AG20443 (cell line): ENCODE measurements around the gene NGF.

Experiments used
- DNase-seq: peaks from one replicate; pipeline ENCODE4 v3.0.0; 2012; ENCODE audit warnings: low spot score, mixed read lengths

Gene NGF

DNA sequence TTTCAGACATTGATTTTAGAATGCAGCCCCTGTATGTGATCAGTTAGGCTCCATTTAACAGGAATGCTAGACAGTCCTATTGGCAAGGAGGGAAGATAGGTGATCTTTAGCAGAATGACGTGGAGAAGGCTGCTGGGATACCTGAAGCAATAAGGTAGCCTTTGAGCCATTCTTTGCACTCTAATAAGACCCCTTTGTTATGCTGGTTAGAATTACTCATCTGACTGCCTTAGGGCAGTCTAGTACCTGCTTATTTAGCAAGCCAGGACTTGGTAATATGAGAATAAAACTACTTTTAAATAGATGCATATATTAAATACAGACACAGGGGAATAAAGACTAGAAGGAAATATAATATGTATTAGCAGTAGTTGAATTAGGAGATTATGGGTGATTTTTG lies 29.1 kb downstream of the NGF start:
- no peak for DNase-seq

DNA sequence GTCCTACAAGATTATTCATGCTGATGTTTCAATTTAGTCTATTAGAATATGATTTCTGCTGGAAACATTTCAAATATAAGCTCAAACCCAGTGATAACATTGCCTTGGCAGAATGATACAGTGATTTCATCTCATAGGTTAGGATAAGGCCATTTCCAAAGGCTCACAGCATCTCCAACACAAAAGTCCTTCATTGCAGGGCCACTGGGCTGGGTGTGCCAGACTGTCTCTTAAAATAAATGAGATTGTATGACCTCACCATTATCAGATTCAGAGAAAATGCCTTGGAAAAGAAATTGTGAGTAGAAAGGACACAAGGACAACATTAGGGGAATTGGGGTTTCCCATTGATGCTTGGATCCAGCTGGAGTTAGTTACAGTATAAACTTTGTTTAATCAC lies 30.4 kb downstream of the NGF start:
- no peak for DNase-seq

DNA sequence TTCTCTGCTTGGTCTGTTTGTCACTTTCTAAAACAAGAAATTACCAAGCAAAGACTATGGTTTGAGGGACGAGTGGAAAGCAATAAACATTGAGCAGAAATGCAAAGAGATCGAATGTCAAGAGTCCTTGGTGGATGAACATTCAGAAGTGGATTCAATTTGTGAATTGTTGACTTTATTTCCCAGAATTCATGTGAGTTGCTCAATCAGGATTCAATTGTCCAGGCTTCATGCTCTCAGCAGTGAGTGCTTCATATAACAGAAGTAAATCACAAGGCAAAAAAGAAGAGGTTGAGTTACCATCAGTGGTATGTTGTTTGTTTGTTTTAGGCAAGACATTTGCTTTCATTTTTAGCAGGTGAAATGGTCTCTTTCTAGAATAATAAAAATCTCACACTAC lies 31.9 kb downstream of the NGF start:
- no peak for DNase-seq

DNA sequence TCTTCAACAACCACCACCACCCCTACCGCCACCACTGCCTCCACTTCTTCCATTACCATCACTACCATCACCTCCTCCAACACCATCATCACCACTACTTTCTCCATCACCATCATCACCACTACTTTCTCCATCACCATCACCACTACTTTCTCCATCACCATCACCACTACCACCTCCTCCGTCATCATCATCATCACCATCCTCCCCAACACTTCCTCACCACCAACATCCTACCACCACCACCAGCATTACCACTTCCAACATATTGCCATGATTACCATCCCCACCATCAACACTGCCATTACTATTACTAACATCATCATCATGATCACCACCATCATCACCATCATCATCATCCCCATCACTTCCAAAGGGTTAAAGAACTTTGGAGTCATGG lies 34.7 kb downstream of the NGF start:
- DNase-seq, result no peak

DNA sequence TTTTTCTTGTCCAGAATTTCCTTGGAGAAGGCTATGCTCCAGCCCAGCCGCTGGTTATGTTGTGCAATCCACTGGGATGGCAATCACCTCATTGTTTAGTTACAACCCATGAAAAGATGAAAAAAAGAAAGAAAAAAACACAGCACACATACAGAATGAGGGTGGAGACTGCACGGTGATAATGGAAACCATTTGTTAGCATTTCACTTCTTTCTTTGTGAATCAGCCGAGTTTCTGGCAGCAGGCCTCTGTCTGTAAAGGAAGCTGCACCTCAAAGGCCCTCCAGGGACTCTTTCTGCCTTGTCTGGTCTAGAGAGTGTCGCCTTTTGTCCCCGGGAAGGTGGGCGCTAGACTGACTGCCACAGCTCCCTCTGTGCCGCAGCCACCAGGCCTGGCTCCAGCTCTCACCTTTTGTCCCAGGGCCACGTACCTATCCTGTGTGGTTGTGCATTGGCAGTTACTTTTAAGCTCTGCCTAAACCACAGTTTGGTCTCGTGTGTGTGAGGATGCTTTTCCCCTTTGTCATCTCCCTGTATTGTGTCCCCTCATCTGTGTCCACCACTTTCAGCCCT lies 35.6 kb downstream of the NGF start:
- DNase-seq, result peak; percentile 87

DNA sequence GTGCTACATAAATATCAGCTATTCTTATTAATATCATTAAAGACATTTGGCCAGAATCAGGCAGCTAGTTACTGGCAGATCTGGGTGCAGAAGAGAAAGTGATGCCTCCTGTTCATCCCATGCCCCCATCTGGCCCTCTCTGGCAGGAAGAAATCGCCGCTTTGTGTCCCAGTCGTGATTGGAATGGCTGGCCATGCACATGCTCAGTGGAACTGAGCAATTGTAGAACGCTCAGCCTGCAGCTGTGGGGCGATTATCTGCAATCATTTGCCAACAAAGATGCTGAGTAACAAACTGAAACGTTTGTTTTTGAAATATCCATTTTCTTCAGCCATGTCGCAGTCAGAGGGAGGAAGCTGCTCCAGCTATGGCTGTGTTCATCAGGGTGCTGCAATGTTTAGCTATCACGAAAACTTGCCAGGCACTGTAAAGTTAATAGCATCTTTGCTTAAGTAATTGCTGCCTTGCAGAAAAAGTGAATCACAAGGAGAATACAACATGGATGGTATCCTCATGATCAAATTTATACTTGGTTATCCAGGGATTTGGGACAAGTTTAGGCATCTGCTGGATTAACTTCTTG lies 36.5 kb downstream of the NGF start:
- DNase-seq, result no peak

DNA sequence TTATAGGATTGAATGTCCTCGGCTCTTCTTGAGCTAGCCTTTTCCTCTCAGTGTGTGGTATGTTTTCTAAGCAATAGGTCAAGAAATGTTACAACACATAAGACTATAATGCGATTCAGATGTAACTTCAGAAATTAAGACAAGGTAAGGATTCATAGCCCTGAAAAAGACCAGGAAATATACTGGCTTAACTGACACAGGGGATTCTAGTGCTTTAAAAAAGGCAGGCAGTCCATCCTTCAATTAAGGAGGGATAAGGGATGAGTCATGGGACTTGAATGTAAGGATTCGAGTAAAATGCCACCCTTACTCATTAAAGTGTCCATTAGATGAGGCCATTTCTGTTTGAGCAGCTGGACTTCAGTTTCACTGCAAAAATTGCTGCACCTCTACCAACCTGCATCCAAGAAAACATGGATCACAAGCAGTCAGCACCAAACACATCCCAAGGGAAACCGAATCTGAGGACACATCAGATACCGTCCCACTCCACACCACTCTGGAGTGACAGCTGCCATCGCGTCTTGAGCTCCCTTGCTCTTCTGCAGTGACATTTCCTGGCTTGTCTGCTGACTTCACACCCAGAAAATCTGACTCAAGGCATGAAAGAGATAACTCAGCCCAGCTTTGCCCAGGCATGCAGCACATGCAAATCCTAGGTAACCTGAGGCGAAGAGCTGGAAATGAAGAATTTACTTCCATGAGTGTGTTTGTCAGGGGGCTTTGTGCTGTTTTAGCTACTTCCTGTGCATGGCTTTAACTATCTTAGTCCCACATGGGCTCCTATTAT lies 37.8 kb downstream of the NGF start:
- no peak for DNase-seq

DNA sequence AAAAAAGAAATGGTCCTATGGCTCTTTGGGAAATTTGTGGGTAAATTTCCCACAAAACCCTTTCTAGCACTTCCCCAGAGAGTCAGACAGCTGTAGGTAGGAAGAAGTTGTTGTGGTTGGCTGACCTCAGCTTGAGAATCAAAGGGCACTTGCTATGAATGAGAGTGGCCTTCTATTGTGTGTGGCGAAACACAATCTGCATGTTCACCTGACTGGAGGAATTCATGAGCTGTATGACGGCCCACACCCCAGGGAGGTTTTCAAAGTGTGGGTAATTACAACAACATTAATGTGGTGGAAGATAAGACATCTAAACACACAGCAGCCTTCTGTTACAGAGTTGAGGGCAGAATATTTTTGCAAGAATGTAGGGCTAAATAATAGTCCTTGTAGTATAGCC lies 38.8 kb downstream of the NGF start:
- no peak for DNase-seq

DNA sequence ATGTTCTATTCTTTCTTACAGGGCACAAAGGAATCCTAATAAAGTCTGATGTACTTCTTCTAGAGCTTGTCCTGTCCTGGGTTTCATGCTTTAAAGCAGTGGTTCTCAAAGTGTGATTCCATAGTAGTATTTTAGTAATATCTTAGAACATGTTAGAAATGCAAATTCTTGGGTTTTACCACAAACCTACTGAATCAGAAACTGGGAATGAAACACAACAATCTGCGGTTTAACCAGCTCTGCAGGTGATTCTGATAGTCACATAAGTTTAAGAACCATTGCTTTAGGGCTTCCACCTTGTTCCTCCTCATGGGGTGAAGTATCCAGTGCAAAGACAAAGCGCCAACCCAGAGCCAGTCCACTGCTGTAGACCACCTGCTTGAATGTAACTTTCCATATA lies 41.1 kb downstream of the NGF start:
- DNase-seq, result no peak

DNA sequence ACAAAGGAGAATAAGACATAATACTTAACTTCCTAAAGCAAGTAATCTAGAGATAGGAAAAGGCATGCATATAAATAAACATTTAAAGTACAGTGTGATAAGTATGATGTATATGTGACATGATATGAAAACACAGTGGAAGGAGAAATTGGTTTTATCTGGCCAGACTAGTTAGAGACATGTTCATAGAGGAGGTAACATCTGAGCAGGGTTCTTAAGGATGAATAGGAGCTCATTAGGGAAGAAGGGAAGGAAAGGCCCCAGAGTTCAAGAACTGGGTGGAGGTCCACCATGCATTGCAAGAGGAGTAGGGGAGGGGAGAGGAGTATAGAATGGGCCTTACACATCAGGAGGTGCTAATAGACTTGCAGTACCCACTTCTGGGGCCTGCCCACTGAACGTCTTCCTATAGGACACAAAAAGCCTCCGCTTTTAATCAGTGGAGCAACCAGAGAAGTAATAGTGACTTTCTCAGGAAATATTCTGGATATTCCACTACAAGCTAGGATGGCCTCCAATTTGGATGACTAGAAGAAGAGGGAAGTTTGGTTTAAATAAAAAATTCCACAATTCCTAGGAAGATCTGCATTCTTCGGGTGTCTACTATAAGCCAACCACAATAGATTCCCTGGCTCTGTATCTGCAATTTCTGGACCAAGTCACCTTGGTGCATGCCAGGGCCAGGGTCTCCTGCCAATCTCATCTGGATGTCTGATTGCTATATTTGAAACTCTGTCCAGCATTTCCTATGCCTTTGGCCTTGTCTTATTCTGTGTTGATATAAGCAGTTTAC lies 41.9 kb downstream of the NGF start:
- peak; percentile 37 for DNase-seq

DNA sequence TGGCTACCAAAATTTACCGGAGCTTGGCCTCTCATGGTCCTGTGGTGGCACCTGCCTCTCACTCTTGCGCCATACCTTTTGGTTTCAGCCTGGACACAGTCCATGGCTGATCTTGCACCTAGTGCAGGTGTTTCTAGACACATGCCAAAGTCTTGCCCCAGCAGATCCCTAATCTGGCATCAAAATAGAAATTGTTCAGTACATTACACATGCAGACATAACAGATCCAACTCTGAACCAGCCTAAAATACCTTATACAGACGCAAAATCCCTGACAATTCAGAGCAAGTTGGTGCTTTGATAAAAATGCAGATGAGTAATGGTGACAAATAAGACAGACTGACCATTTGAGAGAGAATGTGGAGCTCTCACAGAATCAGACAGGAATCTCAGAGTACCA lies 44.1 kb downstream of the NGF start:
- DNase-seq, result no peak

DNA sequence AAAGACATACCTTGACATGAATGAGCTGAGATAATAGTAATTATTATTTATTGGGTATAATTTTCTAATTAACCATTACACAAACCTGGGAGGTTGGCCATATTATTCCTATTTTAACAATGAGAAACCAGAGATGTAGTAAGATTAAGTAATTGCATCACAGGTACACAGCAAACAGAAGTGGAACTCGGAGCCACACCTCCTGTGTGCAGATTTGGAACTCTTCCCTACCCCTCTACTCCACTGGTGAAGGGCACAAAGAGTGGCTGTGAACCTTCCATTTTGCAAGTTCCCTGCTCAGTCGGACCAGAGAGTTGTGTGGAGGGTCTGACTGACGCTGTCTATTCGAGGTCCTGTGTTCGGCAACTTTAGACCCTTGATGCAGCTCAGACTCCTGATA lies 45.0 kb downstream of the NGF start:
- DNase-seq, result no peak

DNA sequence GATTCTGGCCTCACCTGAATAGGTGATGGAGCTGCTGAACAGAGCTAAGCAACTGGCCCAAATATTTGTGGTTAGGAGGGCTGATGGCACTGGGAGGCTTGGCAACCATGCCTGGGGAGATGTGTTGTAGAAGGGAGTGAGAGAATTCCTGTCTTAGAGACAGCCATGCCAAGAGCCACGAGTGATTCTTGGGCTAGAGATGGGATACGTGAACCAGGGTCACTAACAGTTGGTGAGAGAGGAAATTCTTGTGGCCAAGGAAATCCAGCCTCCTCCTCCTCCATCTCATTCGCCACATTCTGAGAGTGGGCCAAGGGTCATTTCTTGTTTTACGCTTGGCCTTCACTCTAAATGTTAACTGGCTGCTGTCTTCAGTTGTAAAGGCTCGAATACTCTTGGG lies 46.3 kb downstream of the NGF start:
- DNase-seq, result no peak

DNA sequence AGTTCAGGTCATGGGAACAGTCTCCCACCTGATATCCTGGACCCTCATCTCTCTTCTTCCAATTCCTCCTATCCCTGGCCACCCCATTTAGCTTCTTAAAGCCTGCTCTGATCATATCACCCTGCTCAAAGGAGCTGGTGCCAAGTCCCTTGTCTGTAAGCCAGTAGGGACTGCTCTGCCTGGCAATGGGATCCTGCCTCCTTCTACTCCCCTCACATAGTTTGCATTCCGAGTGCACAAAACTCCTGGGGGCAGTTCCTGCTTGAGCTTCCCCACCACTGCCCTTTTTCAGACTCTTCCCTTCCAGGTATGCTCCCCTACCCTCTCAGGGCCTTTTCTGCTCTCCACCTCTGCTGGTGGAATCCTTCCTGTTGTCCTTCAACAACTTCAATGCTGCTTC lies 48.1 kb downstream of the NGF start:
- DNase-seq, result no peak

DNA sequence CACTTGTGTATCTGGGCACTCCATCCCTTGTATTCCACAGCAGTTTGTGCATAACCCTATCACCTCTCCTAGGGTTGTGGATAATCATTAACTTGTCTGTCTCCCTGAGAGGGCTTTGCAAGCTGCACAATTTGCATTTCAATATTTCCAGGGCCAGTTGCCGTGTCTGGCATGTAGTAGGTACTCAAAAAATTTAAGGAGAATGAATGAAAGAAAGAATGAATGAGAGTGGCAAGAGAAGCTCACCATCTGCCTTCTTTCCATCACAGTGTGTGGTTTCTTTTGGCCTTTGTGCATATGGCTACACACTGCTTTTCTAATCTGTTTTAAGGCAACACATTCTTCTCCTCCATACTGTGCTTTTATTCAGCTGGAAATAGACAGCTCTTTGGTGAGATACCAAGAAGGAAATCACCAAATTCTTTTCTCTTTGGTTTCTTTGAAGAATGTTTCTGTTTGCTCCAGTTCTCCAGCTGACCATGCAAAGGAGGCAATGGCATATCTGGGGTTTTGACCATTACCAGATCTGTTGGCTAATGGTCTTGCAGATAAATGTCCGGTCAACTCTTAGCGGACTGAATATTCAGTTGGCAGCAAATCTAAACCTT lies 49.4 kb downstream of the NGF start:
- DNase-seq, result no peak

DNA sequence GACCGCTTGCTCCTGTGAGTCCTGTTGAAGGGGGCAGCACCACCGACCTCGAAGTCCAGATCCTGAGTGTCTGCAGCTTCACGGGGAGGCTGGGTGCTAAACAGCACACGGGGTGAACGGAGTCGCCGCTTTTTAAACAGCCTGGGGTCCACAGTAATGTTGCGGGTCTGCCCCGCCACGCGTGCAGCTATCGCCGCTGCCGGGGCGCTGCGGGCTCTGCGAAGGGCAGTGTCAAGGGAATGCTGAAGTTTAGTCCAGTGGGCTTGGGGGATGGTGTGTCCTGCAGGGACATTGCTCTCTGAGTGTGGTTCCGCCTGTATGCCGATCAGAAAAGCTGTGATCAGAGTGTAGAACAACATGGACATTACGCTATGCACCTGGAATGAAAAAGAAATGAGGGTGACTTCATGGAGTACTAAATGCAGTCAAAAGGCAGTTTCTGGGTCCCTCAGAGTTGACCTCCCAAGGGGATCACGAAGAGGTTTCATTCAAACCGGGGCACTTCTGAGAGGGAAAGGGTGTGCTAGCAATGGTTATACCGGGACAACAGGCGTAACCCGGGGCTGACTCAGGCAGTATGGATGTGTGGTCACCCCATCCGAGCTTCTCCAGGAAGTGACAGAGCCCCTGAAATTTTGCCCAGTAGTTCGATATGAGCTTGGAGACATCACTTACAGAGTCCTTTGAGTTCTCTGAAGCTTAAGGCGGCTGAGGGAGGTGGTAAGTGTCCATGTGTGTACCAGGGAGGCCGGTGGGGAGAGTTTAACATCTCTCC lies 51.4 kb downstream of the NGF start:
- DNase-seq, result peak; percentile 34

DNA sequence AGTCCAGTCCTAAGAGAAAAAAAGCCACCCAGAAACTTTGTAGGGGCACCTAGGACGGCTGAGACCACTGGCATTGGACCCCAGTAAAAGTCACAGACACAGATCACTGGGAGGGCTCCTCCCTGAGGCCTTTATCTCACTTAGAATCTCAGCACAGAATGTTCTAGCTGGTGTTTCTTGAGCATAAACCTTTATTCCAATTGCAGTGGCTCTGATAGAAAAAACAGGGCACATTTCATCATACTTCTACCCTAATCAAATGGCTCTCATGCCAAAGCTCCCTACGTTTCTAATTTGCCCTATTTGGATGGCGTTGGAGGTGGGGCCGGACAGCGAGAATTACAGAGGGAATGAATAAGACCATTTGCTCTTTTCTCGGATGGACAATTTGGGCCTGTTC lies 53.8 kb downstream of the NGF start:
- DNase-seq, result no peak

DNA sequence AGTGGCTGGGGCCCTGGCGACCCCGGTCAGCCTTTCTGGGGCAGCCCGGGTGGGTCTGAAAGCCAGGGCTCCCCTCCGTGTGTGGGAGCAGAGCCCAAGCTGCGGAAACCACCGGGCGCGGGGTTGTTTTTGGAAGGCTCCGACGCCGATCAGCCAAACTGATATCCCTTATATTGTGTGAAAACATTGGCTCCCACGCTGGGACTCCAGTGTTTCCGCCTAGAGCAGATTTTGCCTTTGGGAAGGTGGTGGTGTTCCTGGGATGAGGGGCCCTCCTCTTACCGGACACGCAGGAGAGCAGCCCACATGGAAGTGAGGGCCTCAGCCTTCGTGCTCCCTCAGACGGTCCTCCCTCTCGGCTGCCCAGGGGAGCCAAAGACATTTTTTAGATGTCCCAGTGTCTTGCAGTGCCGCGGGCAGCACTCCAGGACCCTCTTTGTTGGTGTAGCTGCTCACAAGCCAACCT lies 54.3 kb downstream of the NGF start:
- DNase-seq, result no peak

DNA sequence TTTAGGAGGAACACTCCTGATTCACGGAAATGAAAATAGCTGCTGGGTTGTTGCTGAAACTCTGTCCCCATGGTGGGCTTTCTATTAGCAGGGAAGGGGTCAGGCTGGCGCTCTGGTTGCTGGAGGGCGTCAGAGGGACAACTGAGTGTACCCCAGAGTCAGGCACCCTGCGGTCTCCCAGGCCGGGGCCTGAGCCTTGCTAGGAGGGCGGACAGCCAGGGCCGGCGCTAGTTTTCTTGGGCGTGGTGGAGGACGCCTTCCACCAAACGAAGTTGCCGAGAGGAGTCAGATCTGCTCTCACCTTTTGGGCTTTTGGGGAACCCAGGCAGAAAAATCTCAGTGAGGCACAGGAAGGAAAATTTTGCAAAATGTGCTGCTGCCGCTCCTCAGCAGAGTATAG lies 54.8 kb downstream of the NGF start:
- no peak for DNase-seq

DNA sequence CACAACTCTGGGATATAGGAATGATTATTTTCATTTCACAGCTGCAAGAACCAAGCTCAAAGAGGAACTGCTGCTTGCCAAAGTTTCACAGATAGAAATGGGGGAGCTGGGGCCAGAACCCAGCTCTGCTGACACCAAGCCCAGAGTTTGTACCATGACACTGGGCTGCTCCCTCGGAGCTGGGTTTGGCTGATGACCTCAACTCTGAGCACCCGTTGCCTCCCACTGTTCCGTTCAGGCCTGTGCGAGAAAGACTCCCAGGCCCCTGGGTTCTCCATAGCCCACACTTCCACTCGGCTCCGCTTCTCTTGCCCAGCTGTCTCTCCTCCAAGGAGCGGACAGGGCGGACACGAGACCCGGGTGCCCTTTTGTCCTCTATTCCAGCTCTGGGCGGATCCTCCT lies 55.2 kb downstream of the NGF start:
- DNase-seq, result no peak

DNA sequence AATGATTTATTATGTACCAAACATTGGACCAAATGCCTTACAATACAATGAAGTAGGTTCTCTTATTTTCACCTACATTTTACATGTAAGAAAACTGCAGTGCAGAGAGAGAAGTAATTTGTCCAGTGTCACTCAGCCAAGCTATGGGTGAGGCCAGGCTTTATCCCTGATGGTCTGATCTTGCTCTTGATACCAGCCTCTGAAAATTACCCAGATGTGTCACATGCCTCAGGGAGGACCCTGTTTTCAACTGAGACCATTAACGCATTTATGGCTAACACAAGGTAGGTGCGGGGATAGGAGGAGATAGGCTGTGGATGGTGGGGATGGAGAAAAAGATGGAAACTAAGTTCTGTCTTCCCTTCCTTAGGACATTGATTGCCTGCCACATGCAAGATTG lies 56.9 kb downstream of the NGF start:
- no peak for DNase-seq

DNA sequence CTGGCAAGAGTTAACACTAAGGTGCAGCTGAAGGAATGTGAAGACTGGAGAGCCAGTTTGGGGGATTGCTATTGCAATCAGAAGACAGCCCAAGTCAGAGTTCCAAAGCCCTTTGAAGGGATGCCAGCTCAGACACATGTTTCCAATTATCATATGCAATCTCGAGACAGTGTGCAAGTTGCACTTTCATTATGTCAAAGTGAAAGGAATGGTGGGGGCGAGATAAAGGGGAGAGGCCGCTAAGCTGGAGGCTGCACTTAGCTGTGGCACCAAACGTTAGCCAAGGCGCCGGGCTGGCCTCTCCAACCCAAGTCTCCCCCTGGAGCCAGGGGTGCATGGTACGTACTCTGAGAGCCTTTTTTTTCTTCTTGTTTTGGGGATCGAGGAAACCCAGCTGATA lies 58.0 kb downstream of the NGF start:
- peak; percentile 57 for DNase-seq
